Stimulated activated naive CD4-positive, alpha-beta T cell (primary cell): ENCODE measurements around the gene GNL2.
A peak's percentile ranks its signal among the peaks of the same experiment; 100 is the strongest.

ENCODE experiments used
- DNase-seq, 6 experiments: peaks; one replicate each; lab custom pipeline; 2025; lab: John Stamatoyannopoulos, UW

The GNL2 gene

DNA sequence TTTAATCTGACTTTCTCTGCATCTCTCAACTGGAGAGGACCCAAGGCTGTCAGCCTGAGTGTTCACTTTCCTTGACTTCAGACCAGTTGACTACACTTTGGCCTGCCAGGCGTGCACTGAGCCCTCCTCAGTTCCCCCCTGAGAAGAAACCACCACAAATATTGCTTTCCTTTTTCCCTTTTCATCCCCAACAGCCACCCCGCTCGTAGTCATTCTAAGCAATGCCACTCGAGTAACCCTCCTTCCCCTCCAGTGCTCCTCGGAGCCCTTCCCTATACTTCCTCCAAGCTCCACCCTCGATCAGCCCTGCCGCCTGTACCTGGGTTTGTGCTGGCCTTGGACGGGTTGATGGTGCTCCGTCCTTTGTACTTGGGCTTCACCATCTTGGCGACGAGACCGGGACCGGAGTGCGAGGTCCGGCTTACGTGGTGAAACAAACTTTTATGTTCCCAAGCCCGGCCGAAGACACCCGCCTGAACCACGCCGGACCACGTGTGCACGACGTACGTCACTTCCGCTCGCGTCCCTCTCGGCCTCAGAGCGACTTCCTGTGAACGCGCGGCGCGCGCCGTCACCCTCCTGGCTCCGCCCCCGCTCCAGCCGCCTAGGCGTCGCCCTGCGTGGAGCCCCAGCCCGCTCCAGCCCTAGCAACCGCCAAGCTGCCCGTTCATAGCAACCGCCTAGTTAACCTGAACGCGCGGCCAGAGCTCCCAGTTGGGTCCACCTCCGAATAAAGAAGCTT, at the start of gene GNL2:
GNL2 (minus strand) TSS at position 498 of the 742 bp plus-strand sequence; CDS start at position 383, 115 bp downstream.
- peak; percentile 89 to 95 (median 92) for DNase-seq

DNA sequence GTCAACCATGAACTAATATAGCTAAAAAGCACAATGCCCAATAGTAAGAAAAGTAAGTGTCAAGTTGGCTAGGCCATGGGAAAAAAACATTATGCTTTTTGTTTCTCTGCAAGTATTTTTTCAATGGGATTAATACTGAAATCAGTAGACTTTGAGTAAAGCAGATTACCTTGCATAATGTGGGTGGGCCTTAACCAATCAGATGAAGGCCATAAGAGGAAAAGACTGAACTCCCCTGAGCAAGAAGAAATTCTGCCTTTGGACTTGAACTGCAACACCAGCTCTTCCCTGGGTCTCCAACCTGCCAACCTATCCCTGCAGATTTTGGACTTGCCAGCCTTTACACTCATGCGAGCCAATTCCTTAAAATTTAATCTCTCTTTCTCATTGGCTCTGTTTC, 45.3 kb upstream of the GNL2 start:
- DNase-seq: no peak

- no peak for DNase-seq
Measured at GRCh38 chr1:37636435-37636834, 40.7 kb upstream of the GNL2 start.

GRCh38 chr1:37634992-37635902, 39.5 kb upstream of the GNL2 start:
- DNase-seq: no peak

- no peak for DNase-seq
Measured at GRCh38 chr1:37634244-37634991, 38.7 kb upstream of the GNL2 start, which contains the start of gene RSPO1. Gene RSPO1, minus strand, starts transcription at chr1:37634892. Its CDS starts 5,231 bp downstream, at chr1:37629661.

DNA sequence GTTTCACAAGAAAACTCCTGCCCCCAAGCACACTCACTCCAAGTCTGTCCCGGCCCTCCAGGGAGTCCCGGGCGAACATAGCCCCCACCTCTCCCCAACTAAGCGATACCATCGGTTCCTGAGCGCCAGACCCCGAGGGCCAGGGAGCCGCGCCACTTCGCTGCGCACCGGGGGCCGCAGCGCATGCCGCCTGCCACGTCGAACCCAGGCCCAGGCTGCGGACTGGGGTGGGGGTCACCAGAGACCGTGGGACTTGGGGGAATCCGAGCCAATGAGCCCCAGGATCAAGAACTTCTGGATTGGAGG, 38.2 kb upstream of the GNL2 start:
- no peak for DNase-seq

DNA sequence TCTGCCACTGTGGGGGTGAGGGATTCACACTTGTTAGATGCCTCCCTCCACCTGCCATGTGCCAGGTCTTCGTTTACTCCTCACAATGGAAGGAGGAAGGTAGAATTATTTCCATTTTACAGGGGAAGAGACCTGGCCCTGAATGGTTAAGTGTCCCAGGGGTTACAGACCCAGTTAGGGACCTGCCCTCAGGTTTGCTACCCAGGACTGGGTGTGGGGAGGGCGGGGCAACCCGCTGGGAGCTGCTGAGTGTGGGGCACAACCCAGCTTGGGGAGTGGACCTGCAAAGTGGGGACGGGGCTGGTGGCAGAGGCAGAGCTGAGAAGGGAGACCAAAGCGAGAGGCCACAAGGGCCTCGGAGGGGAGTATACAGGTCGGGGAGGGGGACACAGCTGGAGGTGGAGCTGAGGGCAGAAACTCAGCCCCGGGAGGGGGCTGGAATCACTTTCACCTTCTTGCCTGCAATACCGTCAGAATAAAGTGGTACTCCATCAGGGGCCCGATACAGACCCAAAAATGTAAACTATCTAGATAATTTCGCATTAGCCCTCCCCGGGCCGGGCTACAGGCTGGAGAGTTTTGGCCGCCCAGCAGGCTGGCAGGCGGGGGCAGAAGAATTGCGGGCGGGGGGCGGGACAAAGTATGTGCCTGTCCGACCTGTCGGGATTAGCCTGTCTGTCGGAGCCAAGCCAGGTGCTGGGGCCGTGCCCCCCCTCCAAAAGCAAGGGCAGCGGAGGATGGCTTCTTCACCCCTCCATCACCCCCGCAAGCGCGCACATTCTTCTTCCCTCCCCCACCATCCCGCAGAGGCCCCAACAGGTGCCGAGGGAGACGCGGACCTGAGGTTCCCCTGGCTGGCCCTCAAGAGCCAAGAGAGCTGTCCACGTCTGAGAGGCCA, 37.6 kb upstream of the GNL2 start:
- DNase-seq: no peak

DNA sequence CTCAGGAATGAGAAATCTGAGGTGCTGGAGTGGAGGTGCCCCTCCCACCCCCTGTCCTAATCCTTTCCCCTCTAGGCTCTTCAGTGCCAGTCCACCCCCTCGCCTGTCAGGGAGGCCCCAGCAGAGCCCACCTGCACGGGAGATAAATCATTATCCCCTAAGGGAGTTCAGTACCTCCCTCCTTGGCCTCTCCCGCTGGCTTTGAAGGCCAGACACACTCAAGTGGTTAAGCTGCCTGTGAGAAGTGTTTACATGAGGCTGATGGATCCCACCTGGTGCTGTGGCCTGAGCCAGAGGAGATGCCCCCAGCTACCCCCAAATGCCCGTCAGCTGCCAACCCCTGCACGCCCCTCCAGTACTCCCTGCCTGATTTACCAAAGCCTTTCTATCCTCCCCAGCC, 35.3 kb upstream of the GNL2 start:
- DNase-seq: no peak

- DNase-seq: no peak
Measured at GRCh38 chr1:37630426-37631028, 34.8 kb upstream of the GNL2 start.

DNA sequence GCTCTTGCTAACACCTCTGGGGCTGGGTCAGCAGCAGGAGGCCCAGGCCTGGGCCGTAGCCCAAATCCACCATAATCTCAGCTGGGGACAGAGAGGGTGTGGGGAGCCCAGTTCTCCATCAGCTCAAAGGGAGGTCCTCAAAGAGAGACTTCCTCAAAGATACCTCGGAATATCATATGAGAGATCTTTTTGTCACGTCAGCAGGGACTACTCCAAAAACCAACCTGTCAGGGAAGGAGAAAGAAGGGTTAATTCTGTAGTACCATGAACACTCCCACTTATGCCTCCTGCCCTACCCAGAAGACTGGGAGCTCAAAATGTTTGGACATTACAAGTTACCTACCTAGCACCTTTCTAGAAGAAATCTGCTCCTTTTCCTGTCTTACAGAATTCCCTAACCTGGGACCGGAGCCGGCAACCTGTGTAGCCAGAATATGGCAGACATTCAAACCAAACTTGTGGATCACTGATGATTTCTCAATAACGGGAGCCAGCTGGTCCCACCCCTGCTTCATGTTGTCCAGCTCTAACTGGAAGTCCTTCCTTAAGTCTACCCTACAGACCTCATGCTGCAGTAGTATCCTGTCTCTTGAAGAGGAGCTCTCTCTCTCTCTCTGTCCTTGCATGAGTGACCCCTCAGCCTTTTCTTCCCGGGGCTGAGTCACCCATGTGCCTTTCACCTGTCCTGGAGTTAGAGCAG, 34.1 kb upstream of the GNL2 start:
- DNase-seq: no peak

DNA sequence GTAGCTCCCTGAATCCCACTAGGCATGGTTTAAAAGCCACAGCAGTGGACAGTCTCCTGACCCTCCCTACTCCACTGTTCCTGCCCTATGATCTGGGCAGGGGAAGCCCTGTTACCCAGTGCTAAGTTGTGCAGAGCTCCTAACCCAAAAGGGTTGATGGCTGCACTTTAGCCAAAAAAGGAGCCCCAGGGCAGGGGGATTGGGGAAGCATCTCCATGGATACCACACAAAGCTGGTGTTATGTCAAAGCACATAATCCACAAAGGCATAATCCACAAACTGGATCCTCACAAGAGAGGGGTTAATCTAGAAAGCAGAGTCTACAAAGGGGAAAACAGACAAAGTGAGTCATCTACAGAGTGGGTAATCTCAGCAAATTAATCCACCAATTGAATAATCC, 33.3 kb upstream of the GNL2 start:
- no peak for DNase-seq

GRCh38 chr1:37628026-37628556, 32.4 kb upstream of the GNL2 start:
- no peak for DNase-seq

DNA sequence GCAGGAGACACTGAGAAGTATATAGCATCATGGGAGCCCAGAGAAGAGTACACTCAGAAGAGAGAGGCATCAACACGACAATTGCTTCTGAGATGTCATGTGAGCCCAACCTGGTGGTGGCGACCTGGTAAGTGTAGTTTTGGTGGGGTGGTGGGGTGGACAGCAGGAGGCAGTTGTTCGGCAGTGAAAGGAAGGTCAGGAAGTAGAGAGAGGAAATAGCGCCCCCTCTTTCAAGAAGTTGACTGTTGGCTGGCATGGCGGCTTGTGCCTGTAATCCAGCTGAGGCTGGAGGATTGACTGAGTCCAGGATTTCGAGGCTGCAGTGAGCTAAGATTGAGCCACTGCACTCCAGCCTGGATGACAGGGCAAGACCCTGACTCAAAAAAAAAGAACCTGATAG, 26.4 kb upstream of the GNL2 start:
- no peak for DNase-seq

DNA sequence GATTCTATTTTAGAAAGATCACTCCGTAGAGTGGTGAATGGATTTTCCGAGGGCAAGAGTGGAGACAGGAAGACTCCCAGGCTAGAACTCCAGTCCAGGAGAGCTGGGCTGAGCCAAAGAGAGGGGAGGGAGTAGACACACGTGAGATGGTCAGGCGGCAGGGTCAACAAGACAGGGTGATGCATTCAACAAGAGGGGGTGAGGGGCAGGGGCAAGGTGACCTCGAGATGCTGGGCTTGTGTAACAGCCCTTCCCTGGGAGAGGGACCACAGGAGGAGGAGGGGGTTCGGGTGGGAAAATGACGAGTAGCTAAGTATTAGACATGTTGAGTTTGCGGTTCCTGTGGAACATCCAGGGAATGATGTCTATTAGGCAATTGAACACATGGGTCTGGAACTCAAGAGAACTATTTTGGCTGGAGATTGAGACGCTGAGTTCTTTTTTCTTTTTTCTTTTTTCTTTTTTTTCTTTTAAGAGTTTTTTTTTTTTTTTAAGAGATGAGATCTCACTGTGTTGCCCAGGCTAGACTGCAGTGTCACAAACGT, 25.7 kb upstream of the GNL2 start:
- no peak for DNase-seq

GRCh38 chr1:37620707-37621106, 25.0 kb upstream of the GNL2 start:
- DNase-seq: no peak

DNA sequence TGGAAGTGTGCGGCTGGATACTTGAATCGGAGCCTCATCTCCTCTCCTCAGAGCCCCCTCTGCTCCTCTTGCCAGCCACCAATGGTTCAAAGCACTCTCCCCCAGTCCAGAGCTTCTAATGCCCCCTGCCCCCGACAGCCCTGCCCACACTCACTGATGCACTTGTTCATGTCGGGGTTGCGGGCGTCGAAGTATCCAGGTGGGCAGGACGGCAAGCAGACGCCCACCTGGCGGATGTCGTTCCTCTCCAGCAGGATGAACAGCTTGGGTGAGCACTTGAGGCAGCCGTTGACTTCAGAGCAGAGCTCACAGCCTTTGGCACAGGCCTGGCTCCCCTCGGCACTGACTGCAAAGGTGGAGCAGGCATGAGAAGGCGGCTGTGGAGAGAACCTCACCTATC, 20.6 kb upstream of the GNL2 start:
- no peak for DNase-seq

GRCh38 chr1:37614105-37614504, 18.4 kb upstream of the GNL2 start:
- DNase-seq: no peak

DNA sequence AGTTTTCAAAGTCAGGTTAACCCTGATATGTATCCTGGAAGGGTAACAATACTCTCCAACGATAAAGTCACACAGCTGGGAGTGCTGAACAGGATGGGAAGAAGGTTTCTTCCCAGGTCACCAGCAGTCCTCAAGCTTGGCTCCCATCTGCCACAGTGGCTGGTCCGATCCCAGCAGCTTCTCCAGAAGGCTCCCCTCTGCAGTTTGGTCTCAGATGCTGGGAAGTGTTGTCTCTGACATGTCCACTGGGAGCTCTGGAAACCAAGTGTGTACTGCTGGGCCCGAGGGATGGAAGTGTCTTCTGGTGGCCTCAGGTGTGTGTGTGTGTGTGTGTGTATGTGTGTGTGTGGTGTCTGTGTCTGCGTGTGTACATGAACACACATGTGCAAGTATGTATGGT, 16.4 kb upstream of the GNL2 start:
- DNase-seq: no peak

- no peak for DNase-seq
Measured at GRCh38 chr1:37609994-37610393, 14.3 kb upstream of the GNL2 start.

- no peak for DNase-seq
Measured at GRCh38 chr1:37609002-37609401, 13.3 kb upstream of the GNL2 start.
